ENCODE results near the gene HDC.

The HDC gene

DNA sequence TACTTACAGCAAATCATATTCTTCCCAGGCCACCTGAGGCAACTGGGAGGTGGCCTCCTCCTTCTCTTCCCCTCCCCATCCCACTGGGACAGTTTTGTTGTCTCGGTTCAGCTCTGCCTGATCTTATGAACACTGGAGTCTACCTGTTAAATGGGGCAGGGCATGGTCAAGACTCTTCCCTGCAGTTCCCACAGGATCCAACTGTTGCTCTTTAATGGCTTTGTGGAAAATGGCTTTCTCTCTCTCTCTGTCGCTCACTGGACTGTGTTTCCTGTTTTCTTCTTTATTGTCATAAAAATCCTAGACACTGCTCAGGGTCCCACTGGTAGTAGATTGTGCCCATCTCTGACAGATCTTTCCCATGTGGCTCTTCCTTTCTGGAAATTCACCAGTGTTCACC is 43.3 kb downstream of the HDC start:
- no peak for DNase-seq

- DNase-seq = no peak
Observed at GRCh38 chr15:50219820-50220219, 45.7 kb downstream of the HDC start.

DNA sequence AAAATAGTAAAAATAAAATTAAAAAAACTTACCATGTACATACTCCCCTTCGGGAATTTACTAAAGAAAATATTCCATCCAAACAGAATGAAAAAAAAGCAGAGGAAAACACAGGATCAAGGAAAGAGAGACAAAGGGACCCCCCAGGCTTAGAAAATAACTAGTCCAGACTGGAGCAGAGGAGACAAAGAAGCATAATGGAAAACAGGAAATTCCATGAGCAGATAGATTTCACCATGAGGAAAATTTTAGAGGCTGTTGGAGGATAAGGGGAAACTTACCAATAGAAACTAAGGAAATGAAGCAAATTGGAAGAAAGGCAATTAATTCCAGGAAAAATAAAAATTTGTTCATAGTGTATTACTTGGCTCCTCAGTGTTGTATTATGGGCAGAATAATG is 46.8 kb downstream of the HDC start:
- DNase-seq = no peak

DNA sequence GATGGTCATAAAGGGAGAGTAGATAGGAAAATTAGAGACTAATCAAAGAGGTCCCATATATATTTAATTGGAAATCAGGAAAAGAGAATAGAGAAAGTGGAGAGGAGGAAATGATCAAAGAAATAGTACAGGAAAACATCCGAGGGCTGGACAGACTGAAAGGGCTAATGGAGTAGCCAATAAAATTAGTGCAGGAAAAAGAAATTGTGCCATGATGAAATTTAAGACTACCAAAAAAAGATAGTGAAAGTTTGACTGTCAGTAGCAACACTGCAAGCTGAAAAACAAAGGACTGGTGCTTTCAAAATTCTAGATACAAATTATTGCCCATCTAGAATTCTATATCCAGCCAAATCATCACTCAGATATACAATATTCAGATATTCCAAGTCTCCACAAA is 47.2 kb downstream of the HDC start:
- DNase-seq = no peak

- DNase-seq = no peak
Observed at GRCh38 chr15:50210462-50211157, 54.9 kb downstream of the HDC start.

DNA sequence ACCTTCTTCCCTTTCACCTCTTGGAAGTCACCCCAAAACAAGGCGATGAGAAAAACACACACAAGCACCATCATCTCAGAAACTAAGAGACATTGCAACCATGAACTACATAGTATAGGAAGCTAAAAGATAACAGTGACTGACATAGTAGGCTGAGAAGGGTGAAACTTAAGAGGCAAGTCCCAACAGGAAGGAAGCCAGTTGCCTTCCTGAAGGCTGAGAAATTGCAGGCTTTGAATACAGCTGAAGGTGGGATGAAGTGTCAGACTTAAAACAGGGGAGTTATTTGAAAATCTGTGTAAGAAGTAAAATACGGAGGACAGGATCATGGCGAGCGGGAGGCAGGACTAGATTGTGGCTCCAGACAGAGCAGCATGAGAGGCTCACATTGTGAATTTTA is 55.7 kb downstream of the HDC start:
- no peak for DNase-seq

DNA sequence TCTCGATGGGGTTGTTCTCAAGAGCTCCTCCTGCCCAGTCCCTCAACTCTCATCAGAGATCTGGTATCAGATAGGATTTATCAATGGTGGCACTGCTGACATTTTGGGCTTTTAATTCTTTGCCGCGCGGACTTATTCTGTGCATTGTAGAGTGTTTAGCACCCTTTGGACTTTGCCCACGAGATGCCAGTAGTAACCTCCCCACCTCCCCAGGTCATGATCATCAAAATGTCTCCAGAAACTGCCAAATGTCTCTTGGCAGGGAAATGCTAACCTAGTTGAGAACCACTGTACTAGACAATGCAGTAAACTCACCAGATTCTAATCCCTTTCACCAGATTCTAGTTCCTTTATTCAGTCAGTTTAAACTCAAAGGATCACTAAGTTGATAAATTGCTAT is 59.5 kb downstream of the HDC start:
- DNase-seq = no peak

DNA sequence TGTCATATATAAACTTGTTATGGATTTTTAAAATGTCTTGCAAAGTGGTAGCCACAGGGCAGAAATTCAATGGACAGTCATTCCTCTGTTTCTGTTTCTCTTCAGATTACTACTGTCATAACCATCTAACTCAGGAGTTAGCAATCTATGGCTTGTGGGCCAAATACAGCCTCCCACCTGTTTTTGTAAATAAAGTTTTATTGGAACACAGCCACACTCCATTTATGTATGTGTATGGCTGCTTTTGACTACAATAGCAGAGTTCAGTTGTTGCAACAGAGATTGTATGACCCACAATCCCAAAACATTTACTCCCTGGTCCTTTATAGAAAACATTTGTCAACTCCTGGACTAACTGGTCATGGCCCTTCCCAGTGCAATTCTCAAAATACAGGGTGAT is 63.5 kb downstream of the HDC start:
- DNase-seq = no peak

DNA sequence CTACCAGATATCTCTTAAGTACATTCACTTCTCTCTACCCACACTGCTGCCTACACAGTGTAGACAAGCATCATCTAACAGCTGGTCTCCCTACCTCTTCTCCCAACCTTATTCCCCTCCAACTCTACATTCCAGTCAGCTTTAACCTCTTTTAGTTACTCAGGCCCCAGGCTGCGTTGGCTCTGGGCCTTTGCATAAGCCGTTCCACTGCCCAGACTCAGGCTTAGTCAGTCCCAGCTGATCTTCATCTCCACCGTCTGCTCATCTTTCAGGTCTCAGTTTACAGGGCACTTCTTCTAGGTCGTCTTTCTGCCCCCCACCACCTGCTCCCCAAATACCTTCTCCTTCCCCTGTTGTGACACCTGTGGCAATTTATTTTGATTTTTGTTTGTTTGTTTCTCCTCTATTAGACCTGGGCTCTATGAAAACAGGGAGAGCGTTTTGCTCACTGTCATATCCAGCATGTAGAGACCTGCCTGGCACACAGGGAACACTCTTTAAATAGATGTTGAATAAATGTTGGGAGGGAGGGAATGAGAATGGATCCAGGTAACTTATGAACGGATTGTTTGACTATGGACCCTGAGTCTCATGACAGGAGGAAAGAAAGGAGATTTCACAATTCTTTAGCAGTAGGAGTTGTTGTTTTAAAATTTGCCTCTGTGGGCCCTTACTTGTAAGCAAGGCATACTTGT is 72.5 kb downstream of the HDC start:
- no peak for DNase-seq

DNA sequence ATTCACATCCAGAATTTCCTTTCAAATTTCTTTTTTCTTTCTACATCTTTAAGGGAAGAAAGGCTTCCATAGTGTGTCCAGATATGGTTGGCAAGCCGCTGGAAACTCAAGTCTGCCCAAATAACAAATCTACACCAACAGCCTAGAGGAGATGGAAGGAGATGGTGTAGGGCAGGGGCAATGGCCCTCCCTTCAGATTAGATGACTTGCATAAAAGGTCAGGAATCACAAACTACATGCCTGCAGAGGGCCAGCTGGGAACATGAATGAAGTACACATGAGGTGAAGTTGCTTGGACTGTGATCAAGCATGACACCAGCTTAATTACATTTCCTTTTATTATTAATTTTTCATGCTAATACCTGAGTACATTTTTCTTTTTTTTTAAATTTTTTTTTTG is 73.4 kb downstream of the HDC start:
- DNase-seq = no peak

All from activated T-cell treated with anti-CD3 and anti-CD28 coated beads, Interleukin-2, amount 50 U/mL, for 1 hour (primary cell).